ENCODE measurements around the gene TCF23.
"Not testable (repeated sequence)": the region's sequence is repeated elsewhere in the genome, so short reads cannot be mapped to it uniquely, and the experiment has no call there.

Gene TCF23

GRCh38 chr2:27115519-27115918, 33.3 kb upstream of the TCF23 start:
- DNase-seq (ENCODE audit: low read depth): no peak
- no peak overlapping the region for H3K4me3 ChIP-seq (replicated peaks; ENCODE audit: low read depth, low read length)
- no peak for TF ChIP-seq CTCF (IDR thresholded peaks at IDR 0.05; ENCODE audit: low read length, missing control alignments)

- peak overlapping the region; percentile 35 for H3K4me3 ChIP-seq (replicated peaks; ENCODE audit: low read depth, low read length)
- TF ChIP-seq CTCF (IDR thresholded peaks at IDR 0.05; ENCODE audit: low read length, missing control alignments): no peak
- DNase-seq (ENCODE audit: low read depth): no peak
These were observed 30.7 kb upstream of the TCF23 start for GRCh38 chr2:27117995-27118524.

- no peak for DNase-seq (ENCODE audit: low read depth)
- TF ChIP-seq CTCF (IDR thresholded peaks at IDR 0.05; ENCODE audit: low read length, missing control alignments): no peak
- peak within 1 kb of the TSS; percentile 35 for H3K4me3 ChIP-seq (replicated peaks; ENCODE audit: low read depth, low read length)
These were observed 30.1 kb upstream of the TCF23 start, which contains the start of gene CGREF1 for GRCh38 chr2:27118525-27119329. CGREF1 (minus strand) TSS chr2:27119128; CDS start chr2:27104366, 14,762 bp downstream.

GRCh38 chr2:27119330-27119670, 29.5 kb upstream of the TCF23 start:
- not testable (repeated sequence) for DNase-seq (ENCODE audit: low read depth)
- peak overlapping the region; percentile 32 for H3K4me3 ChIP-seq (replicated peaks; ENCODE audit: low read depth, low read length)

GRCh38 chr2:27121906-27122305, 26.9 kb upstream of the TCF23 start:
- H3K4me3 ChIP-seq (replicated peaks; ENCODE audit: low read depth, low read length): no peak overlapping the region
- no peak for TF ChIP-seq CTCF (IDR thresholded peaks at IDR 0.05; ENCODE audit: low read length, missing control alignments)
- DNase-seq (ENCODE audit: low read depth): no peak

GRCh38 chr2:27122791-27123190, 26.0 kb upstream of the TCF23 start:
- no peak for TF ChIP-seq CTCF (IDR thresholded peaks at IDR 0.05; ENCODE audit: low read length, missing control alignments)
- DNase-seq (ENCODE audit: low read depth): no peak
- H3K4me3 ChIP-seq (replicated peaks; ENCODE audit: low read depth, low read length): no peak overlapping the region

- no peak for DNase-seq (ENCODE audit: low read depth)
- peak within 1 kb of the TSS; percentile 57 for H3K4me3 ChIP-seq (replicated peaks; ENCODE audit: low read depth, low read length)
- TF ChIP-seq CTCF (IDR thresholded peaks at IDR 0.05; ENCODE audit: low read length, missing control alignments): no peak
These were observed 25.3 kb upstream of the TCF23 start, which contains the start of gene ABHD1 for GRCh38 chr2:27123302-27124150. ABHD1 (plus strand) TSS chr2:27123815; CDS start chr2:27123949, 134 bp downstream.

Data from fibroblast of pulmonary artery (primary cell).